Activated CD8-positive, alpha-beta memory T cell treated with anti-CD3 and anti-CD28 coated beads for 4 hours (primary cell): ENCODE data around the gene TMEM14A.

Experiments used
- DNase-seq, 2 donors: peaks; one replicate each; pipeline ENCODE4 v3.0.0-alpha.2; 2020; ENCODE audit warnings: low read depth in 2 of 2

TMEM14A gene

DNA sequence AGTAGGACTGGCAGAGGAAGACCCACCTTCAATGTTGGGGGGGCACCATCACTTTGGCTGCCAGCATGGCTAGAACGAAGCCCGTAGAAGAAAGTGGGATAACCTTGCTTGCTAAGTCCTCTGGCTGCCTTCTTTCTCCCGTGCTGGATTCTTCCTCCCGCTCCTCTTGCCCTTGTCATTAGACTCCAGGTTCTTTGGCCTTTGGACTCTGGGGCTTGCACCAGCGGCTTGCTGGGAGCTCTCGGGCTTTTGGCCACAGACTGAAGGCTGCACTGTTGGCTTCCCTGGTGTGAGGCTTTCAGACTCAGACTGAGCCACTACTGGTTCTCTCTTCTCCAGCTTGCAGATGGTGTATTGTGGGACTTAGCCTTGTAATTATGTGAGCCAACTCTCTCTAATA, 64.2 kb downstream of the TMEM14A start:
- no peak for DNase-seq

- DNase-seq: no peak
These were observed 65.2 kb downstream of the TMEM14A start for GRCh38 chr6:52736145-52736544.
